Neural cell (in vitro differentiated cells): ENCODE measurements around the gene CNIH3. TPM values are rescaled to one million over a fixed set of nuclear protein-coding genes. Genes with fewer than 3 reads are reported as not detected.

ENCODE experiments used
- H2AFZ ChIP-seq: fragments of 200-600, 300-800 bp; sonication (generic), shearing (Covaris generic); 2 replicates; pipeline ENCODE4 v1.6.0; 2014; ENCODE audit warnings: low read depth, mild to moderate bottlenecking, antibody characterized with exemption, low read length, moderate library complexity
- H3F3A ChIP-seq: fragments of 200-600 bp; shearing (Covaris generic); 2 replicates; pipeline ENCODE4 v1.6.1; 2016; ENCODE audit warnings: mild to moderate bottlenecking, moderate library complexity, mixed read lengths, antibody characterized with exemption, low read length; ENCODE audit not compliant: insufficient read depth, poor library complexity, severe bottlenecking
- H3K27ac ChIP-seq: fragments of 200-600, 300-800 bp; sonication (generic), shearing (Covaris generic); 2 replicates; pipeline ENCODE4 v1.5.1; 2014; ENCODE audit warnings: mild to moderate bottlenecking, low read length, moderate library complexity
- H3K27me3 ChIP-seq: fragments of 300-800, 200-600 bp; sonication (generic), shearing (Covaris generic); 2 replicates; pipeline ENCODE4 v1.6.0; 2014; ENCODE audit warnings: mild to moderate bottlenecking, low read depth, low read length, moderate library complexity; ENCODE audit not compliant: insufficient read depth
- H3K36me3 ChIP-seq: fragments of 300-800, 200-600 bp; sonication (generic), shearing (Covaris generic); 2 replicates; pipeline ENCODE4 v1.5.1; 2014; ENCODE audit warnings: mild to moderate bottlenecking, antibody characterized with exemption, low read length, moderate library complexity; ENCODE audit not compliant: insufficient read depth
- H3K4me2 ChIP-seq: fragments of 300-800, 200-600 bp; sonication (generic), shearing (Covaris generic); 2 replicates; pipeline ENCODE4 v1.6.0; 2014; ENCODE audit warnings: mild to moderate bottlenecking, low read length
- H3K4me3 ChIP-seq: fragments of 300-800, 200-600 bp; sonication (generic), shearing (Covaris generic); 2 replicates; pipeline ENCODE4 v1.5.1; 2014; ENCODE audit warnings: mild to moderate bottlenecking, low read length, moderate library complexity
- H3K79me2 ChIP-seq: fragments of 200-600 bp; shearing (Covaris generic); replicated peaks from 2 replicates; pipeline ENCODE4 v1.6.0; 2014; ENCODE audit warnings: mild to moderate bottlenecking, low read length, moderate library complexity; ENCODE audit not compliant: insufficient read depth
- H3K9ac ChIP-seq: fragments of 300-800, 200-600 bp; sonication (generic), shearing (Covaris generic); 2 replicates; pipeline ENCODE4 v1.6.1; 2016; ENCODE audit warnings: mild to moderate bottlenecking, low read length, mixed read lengths
- H3K9me2 ChIP-seq: fragments of 200-600 bp; shearing (Covaris generic); 2 replicates; pipeline ENCODE4 v1.6.1; 2016; ENCODE audit warnings: mild to moderate bottlenecking, low read length, mixed read lengths; ENCODE audit not compliant: insufficient read depth
- H3K9me3 ChIP-seq: fragments of 200-600, 300-800 bp; sonication (generic), shearing (Covaris generic); 2 replicates; pipeline ENCODE4 v1.6.1; 2016; ENCODE audit warnings: mild to moderate bottlenecking, mixed run types, low read length, moderate library complexity, mixed read lengths
- H4K20me1 ChIP-seq: fragments of 200-600 bp; shearing (Covaris generic); 2 replicates; pipeline ENCODE4 v1.6.1; 2016; ENCODE audit warnings: mild to moderate bottlenecking, mixed run types; ENCODE audit not compliant: insufficient read depth
- EP300 ChIP-seq: fragments of 450-650 bp; conservative IDR thresholded peaks from 2 replicates; pipeline ENCODE4 v1.6.1; 2014; ENCODE audit warnings: antibody characterized with exemption, mild to moderate bottlenecking, moderate library complexity; ENCODE audit not compliant: poor library complexity, severe bottlenecking
- EZH2 ChIP-seq: fragments of 200-600, 300-800 bp; shearing (Covaris generic), sonication (generic); IDR thresholded peaks from 2 replicates; pipeline ENCODE4 v1.6.1; 2014; ENCODE audit warnings: antibody characterized with exemption, low read length, borderline replicate concordance, mild to moderate bottlenecking; ENCODE audit not compliant: insufficient read depth, poor library complexity, severe bottlenecking
- MXI1 ChIP-seq: fragments of 450-650 bp; conservative IDR thresholded peaks from 2 replicates; pipeline ENCODE4 v1.6.1; 2014; ENCODE audit warnings: antibody characterized with exemption, mild to moderate bottlenecking; ENCODE audit not compliant: poor library complexity, severe bottlenecking
- POLR2AphosphoS5 ChIP-seq: IDR thresholded peaks from 2 replicates; pipeline ENCODE4 v1.6.1; 2012
- RAD21 ChIP-seq: fragments of 450-650 bp; conservative IDR thresholded peaks from 2 replicates; pipeline ENCODE4 v1.6.1; 2014; ENCODE audit warnings: antibody characterized with exemption, mild to moderate bottlenecking, moderate library complexity
- REST ChIP-seq: IDR thresholded peaks from 2 replicates; pipeline ENCODE4 v1.6.1; 2012; ENCODE audit warnings: borderline replicate concordance
- SMC3 ChIP-seq: fragments of 450-650 bp; conservative IDR thresholded peaks from 2 replicates; pipeline ENCODE4 v1.6.1; 2014; ENCODE audit warnings: antibody characterized with exemption, mild to moderate bottlenecking, moderate library complexity; ENCODE audit not compliant: poor library complexity
- TAF1 ChIP-seq: IDR thresholded peaks from 2 replicates; pipeline ENCODE4 v1.6.1; 2012; ENCODE audit warnings: low read depth
- polyA plus RNA-seq: library from polyadenylated mRNA; depleted of rRNA; stranded (reverse); fragments of >200 nt; gene quantifications from 2 replicates; pipeline ENCODE4 v1.2.3, GENCODE V29; 2014
- TF ChIP-seq, protein P1 (sequence below): fragments of 450-650 bp; IDR thresholded peaks from 2 replicates; pipeline ENCODE4 v1.5.1; 2014; ENCODE audit warnings: antibody characterized with exemption, mild to moderate bottlenecking, moderate library complexity; ENCODE audit not compliant: poor library complexity, severe bottlenecking

The CNIH3 gene
- polyA plus RNA-seq, 1 donor from 2014 or later, result 9.3 TPM

DNA sequence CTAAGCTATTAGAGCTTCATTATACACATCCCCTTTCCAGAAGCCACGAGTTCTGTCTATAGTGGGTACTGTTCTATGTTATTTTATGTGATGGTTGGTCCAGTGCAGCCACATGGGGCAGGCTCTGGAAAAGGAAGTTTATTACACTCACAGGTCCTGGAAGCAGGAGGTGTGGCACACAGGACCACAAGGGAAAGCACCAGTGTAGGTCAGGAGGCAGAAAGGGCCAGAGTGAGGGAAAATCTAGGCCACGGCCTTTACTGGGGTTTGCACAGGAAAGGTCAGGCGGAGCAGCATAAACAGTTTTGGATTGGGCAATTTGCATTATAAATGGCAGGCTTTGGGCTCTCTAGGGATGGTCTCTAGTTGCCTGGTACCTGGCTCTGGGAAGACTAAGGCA is 21.8 kb upstream of the CNIH3 start:
- H3K9ac ChIP-seq, result no peak overlapping the region
- H3K27ac ChIP-seq, result no peak overlapping the region
- H3K9me2 ChIP-seq, result no peaks in the 10 kb centered on the region
- no peaks in the 10 kb centered on the region for H4K20me1 ChIP-seq
- no peaks in the 10 kb centered on the region for H3F3A ChIP-seq
- H3K9me3 ChIP-seq, result no peaks in the 10 kb centered on the region
- no peak overlapping the region for H3K4me3 ChIP-seq
- no peaks in the 10 kb centered on the region for H3K36me3 ChIP-seq
- TF ChIP-seq TAF1 (no peak), RAD21 (no peak), EZH2 (no peak), POLR2AphosphoS5 (no peak), EP300 (no peak), SMC3 (no peak)
- TF ChIP-seq, protein P1, sequence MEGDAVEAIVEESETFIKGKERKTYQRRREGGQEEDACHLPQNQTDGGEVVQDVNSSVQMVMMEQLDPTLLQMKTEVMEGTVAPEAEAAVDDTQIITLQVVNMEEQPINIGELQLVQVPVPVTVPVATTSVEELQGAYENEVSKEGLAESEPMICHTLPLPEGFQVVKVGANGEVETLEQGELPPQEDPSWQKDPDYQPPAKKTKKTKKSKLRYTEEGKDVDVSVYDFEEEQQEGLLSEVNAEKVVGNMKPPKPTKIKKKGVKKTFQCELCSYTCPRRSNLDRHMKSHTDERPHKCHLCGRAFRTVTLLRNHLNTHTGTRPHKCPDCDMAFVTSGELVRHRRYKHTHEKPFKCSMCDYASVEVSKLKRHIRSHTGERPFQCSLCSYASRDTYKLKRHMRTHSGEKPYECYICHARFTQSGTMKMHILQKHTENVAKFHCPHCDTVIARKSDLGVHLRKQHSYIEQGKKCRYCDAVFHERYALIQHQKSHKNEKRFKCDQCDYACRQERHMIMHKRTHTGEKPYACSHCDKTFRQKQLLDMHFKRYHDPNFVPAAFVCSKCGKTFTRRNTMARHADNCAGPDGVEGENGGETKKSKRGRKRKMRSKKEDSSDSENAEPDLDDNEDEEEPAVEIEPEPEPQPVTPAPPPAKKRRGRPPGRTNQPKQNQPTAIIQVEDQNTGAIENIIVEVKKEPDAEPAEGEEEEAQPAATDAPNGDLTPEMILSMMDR, result no peak
- H3K4me2 ChIP-seq, result no peak overlapping the region
- H3K27me3 ChIP-seq, result no peaks in the 10 kb centered on the region
- H2AFZ ChIP-seq, result no peak overlapping the region
- no peaks in the 10 kb centered on the region for H3K79me2 ChIP-seq

- no peak overlapping the region for H3K27ac ChIP-seq
- H2AFZ ChIP-seq, result no peak overlapping the region
- no peak overlapping the region for H3K4me3 ChIP-seq
- H3F3A ChIP-seq, result no peaks in the 10 kb centered on the region
- H3K4me2 ChIP-seq, result no peak overlapping the region
- no peaks in the 10 kb centered on the region for H3K9me2 ChIP-seq
- no peaks in the 10 kb centered on the region for H3K36me3 ChIP-seq
- no peaks in the 10 kb centered on the region for H3K9me3 ChIP-seq
- no peak overlapping the region for H3K9ac ChIP-seq
- no peaks in the 10 kb centered on the region for H4K20me1 ChIP-seq
- H3K79me2 ChIP-seq, result no peaks in the 10 kb centered on the region
- no peaks in the 10 kb centered on the region for H3K27me3 ChIP-seq
- TF ChIP-seq, protein P1, result no peak
- TF ChIP-seq POLR2AphosphoS5 (no peak), MXI1 (no peak), TAF1 (no peak), EZH2 (no peak), EP300 (no peak), REST (no peak), SMC3 (no peak), RAD21 (no peak)
Observed at GRCh38 chr1:224594851-224595250, 21.3 kb upstream of the CNIH3 start.
